HG03039 (cell line): ENCODE measurements around the gene CNGA2.

Experiments used
- ATAC-seq: cut with Tn5 transposase; IDR thresholded peaks from one replicate; pipeline ENCODE4 v1.9.1; 2021; ENCODE audit warnings: mild to moderate bottlenecking, moderate library complexity; ENCODE audit not compliant: unreplicated experiment

Gene CNGA2

DNA sequence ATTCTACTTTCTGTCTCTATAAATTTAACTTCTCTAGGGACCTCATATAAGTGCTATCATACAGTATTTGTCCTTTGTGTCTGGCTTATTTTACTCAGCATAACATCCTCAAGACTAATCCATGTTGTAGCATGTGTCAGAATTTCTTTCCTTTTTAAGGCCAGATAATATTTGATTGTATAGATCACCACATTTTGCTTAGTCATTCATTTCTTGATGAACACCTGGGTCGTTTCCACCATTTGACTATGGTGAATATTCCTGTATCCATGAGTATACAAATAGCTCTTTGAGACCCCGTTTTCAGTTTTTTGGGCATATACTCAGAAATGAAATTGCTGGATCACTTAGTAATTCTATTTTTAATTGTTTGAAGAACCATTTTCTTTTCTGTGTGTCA lies 12.0 kb downstream of the CNGA2 start:
- ATAC-seq, result no peak

DNA sequence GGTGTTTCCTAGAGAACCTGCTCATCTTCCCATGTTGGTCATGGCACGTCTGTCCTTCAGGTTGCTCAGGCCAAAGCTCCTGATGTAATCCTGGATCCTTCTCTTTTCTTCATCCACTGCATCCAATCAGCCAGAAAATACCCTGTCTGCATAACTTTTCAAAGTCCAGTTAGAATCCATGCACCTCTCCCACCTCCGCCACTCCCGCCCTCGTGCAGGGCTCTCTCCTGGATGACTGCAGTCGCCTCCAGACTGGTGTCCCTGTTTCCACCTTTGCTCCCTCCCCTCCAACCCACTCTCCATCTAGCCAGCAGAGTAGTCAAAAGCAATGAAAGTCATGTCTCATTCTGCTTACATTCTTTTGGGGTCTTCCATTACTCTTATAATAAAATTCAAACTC lies 16.0 kb downstream of the CNGA2 start:
- ATAC-seq, result no peak

DNA sequence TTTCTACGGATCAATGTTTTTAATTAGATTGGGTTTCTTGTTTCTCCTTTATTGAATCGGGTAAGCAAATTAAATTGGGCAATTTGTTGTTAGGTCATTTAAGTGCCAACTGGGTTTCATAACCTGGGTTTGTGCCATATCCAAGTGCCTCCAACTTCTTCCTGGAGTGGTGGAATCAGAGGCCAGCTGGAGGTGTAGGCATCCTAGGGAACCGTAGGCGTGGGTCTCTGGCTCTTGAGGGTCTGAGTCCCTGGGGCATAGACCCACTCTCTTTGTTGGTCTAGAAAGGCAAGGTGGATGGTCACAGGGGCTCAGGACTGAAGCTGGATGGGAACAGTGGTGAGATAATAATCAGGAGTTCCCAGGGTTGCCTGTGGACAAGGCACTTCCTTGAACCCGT lies 18.3 kb downstream of the CNGA2 start:
- ATAC-seq, result no peak

DNA sequence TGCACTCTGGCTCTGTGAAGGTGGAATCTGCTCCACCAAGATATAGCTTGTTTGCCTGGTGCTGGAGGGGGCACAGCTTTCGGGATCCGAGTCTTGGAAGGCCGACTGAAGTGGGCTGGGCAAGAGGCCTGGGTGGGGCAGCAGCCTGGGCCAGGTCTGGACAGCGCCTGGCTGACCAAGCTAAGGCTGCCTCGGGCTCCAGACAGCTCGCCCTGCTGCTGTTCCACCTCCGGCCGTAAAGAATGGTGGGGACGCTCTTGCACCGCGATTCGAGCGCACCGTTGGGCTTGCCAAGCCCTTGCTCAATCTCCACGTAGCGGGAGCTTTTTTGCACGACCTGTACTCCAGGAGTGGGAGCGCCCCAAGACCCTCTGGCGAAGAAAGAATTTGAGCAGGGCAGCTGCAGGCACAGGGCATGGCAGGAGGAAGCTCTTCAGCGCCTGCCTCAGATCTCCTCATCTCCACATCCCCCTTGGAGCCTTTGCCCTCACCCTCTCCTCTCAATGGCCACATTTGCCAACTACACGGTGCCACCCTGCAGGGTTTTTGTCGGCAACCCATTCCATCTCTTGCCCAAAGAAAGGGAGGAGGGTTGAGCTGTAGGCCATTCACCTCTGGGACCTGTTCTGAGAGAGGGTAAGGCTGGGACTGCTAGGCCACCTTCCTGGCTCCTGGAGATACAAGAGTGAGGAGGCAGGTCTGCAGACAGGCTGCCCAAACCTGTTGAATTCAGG lies 18.9 kb downstream of the CNGA2 start:
- peak; percentile 71 for ATAC-seq

DNA sequence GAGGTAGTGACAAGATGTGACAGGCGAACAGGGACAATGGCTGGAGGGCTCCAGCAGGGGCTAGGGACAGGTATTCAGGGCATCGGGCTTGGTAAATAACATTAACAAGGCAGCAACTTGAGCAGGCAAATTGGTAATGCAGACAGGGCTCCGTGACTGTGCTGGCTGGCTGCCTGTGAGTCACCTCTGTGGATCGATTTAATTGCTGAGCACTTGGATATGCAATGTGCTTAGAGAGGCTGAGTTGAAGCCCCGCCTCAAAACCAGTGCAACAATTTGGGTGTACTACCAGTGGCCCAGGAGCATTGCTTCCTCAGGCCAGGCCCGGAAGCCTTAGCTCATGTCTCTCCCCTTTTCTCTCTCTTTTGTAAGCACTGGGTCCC lies 19.5 kb downstream of the CNGA2 start:
- no peak for ATAC-seq

DNA sequence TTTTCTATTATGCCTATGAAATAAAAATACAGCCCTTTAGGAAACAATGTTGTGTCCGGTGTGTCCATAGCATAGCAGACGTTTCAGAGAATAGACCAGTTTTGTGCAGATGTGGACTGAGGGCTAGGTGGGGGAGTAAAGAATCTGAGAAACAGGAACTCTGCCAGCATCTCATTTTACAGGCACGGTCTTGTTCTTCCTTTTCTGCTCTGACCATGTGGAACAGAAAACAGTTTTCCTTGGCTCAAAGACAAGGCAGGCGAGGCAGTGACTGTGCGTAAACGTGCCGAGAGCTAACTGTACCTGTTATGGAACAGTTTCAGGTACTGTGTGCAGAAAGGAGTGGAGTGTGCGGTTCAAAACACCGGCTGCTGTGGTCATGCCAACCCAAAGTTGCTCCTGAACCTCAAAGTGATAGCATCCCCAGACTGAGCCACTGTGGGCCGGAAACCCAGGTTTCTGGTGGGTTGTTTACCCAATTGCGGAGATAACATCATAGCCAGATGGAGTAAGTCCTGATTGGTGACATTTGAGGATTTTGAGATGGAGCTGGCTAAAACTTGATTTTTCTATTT lies 20.2 kb downstream of the CNGA2 start:
- ATAC-seq, result no peak

DNA sequence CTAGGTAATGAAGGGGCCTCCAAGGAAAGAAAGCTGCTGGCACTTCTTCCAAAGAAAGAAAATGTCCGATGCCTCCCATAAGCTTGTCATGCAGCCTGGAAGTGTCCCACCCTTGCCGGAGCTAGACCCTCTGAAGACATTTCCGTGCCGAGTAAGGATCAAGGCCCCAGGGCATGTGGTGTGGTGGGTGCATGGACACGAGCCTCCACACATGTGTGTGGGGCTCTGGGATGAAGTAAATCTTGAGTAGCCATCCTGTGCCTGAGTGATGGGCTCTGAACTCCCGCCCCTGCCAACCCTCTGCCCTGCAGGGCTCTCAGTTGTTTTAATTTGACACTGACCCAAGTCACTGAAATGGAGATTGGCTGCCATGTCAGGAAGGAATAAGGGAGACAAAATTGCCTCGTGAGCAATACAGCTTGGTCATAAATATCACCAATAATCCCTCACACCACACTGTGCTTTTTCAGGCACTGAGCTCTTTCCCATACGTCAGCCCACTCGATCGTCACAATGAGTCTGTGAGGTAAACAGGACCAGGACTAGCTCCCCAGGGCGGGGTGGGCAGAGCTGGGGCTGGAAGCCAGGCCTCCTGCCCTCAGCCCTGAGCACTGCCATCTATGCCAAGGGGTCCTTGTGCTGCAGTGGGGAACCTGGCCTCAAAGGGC lies 24.6 kb downstream of the CNGA2 start:
- no peak for ATAC-seq

DNA sequence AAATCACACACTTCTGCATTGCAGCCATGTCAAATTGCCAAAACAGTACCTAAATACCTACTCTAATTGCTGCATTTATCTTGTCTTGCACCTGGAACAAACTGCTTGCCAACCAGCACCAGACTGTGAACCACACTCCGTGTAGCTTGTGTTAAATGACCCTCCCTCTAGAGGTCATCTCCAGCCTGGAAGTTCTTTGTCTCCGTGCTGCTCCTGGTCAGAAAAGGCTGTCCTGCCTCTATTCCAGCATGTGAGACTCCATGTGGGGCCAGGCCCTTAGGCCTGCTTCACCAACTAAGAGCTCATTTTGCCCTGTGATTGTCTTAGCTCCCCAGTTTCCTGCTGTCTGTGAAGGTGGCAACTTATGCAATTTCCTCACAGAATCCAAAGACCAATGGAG lies 28.3 kb downstream of the CNGA2 start:
- no peak for ATAC-seq

DNA sequence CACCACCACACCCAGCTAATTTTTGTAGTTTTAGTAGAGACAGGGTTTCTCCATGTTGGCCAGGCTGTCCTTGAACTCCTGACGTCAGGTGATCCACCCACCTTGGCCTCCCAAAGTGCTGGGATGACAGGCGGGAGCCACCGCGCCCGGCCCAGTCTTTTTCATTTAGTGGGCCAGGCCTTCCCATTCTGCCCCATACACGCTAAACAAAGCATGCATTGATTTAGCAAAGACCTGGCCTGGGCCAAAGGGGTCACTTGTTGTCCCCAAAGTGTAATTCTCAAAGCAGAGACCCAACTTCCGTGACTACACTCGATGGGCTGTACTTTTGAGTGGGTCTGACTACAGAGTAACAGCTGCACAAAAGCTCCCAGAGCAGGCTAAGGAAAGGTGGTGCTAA lies 29.2 kb downstream of the CNGA2 start:
- no peak for ATAC-seq

DNA sequence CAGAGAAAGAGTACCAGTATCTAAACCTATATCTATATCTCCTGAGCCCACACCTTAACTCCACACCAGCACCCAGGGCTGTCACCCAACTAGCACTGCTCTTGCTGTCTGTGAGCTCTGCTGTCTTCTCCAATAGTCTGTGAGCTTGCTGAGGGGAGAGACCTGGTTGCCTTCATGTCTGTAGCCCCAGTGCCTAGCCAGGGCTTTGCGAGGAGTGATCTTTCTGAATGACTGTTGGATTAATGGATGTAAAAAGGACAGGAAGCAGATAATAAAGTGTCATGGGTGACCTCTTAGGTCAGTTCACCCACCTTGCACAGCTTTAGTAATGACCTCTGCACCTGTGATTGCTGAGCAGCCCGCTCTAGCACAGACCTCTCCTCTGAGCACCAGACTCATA lies 30.5 kb downstream of the CNGA2 start:
- ATAC-seq, result no peak

DNA sequence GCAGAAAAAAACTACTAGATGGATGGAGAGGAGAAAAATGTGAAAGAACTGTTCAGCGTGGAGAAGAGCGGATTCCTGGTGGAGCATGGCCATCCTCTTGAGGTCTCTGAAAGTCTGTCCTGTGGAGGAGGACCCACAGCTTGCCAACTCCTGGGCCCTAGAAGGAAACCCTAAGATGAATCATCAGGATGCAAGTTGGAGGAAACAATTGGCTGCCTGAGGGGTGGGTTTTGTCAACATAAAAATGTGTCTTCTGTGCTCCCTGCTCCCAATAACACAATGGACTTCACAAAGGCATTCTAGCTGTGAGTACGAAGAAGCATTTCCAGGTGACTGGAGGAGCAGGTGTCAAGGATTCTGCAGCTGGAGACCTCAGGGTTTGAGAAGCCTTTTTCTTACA lies 37.2 kb downstream of the CNGA2 start:
- ATAC-seq, result no peak

DNA sequence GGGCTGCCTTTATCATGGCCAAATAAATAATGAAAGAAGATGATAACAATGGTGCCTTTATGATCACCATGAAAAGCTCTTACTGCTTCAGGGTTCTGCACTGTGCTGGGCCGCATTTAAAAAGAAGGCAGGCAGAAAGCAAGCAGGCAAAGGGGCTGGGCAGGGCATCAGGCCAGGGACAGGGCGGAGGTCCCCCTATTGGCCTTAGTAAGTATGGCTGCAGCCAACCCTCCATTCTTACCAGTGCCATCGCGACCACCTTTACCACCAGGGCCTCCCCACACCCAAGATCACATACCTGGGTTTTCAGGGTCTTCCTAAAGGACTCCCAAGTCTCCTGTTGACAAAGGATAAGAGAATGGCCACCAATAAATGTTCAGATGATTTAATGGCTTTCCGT lies 38.9 kb downstream of the CNGA2 start:
- ATAC-seq, result no peak

DNA sequence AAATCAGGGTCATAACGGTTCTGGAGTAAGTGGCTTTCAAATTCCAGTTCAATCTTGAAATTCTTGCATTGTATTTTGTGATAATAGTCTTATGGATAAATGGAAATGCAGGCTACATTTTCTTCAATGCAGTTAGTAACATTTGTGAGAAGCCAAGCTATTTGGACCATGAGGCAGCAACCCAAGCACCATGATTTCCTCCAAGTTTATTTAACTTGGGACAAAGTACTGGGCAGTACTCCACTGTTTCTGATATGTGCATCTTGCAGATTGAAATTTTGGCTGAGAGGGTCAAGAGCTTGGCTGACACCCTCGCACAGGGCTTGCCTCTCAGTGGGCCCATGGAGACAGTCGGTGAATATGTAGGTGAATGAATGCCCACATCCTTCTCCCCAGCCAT lies 39.9 kb downstream of the CNGA2 start:
- ATAC-seq, result no peak

DNA sequence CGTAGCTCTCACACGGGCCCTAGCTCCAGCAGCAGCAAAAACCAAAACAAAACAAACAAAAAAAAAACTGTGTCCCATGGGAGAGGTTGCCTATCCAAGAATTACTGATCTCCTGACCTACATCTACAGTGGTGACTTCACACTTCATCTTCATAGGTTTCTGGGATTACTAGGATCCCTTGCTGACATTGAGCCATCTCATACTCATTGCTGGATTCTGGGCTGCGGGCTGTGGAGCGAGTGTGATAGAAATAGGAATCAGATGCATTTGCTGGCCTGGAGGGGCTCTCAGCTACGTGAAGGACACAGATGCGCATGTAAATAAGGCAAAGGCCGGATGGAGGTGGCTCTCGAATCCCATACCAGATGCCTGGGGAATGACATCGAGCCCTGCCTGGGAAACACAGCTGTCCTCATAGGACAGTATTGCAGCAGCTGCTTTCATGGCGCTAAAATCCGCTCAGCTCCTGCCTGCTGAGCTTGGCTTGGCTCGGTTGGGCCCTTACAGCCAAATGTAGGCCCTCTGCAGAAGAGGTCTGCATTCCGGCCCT lies 41.7 kb downstream of the CNGA2 start:
- ATAC-seq, result no peak

DNA sequence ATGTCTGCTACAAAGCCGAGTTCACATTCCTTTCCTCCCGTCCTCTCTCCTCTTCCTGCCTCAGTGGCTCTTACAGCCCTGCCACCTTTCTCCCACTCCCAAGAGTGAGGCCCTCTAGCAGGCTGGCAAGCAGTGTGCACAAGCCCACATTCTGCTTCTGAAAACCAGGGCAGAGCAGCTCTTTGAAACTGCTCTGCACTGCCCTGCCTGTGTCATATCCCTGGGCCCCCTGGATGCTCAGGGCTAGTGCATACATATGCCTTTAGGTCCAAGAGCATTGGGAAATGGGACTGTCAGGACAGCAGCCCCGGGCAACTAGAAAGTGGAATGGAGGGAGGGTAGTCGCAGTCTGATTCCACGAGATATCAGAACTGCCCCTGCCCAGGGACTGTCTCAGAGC lies 42.4 kb downstream of the CNGA2 start:
- no peak for ATAC-seq

DNA sequence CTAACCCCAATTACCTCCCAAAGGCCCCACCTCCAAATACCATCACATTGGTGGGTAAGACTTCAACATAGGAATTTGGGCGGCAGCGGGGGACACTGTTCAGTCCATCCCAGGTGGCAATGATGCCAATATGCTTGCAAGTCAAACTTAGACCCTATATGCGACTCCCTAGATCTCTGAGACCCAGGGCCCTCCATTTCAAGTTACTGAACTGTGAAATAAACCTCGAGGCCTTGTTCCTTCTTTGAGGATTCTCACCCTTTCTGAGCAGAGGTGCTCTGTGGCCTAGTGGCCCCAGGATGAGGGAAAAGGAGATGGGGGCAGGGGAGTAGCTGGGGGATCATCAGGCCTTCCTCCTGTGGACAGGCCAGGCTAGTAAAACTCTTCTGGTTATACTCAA lies 44.7 kb downstream of the CNGA2 start:
- ATAC-seq, result no peak

DNA sequence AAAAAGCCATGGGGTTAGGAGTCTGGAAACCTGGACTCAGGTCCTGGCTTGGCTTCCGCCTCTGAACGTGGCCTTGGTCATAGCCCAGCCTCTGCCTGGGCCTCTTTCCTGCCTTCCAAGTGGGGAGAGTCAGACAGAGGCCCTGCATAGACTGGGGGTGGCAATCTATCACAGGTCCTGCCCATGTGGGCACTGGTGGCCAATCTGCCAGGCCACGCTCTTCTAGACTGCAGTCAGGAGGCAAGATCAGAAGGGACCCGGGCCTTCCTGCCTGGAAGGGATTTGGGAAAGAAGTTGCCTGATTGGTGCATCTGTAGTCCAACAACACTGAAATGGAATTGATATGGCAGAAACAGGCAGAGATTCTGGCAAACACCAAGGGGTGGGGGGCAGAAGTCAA lies 46.1 kb downstream of the CNGA2 start:
- no peak for ATAC-seq

DNA sequence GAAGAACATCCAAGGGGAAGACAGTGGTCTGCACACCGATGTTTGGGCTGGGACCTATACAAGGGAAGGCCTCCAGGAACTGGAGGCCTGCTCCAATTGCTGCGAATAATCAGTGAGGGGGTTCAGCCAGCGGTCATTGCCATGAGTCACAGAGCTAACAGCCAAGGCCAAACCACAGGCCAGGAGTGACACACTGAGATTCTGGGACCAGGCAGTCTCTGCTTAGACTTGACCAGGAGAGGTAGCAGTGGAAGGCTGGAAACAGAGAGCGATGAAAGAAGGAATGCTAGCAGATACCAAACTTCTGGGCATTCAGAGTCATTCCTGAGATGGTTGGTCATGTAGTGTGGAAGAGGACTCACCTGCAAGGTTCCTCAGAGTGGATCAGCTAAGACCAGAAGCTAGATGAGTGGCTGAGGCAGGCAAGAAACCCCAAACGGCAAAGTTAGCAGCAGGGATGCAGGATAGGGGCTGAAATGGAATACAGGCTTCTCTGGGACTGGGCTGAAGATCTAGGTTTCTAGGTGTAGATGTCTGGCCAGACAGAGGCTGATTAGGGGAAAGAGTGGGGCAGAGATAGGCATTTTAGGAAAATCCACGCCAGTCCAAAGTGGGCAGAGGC lies 54.7 kb downstream of the CNGA2 start:
- no peak for ATAC-seq

DNA sequence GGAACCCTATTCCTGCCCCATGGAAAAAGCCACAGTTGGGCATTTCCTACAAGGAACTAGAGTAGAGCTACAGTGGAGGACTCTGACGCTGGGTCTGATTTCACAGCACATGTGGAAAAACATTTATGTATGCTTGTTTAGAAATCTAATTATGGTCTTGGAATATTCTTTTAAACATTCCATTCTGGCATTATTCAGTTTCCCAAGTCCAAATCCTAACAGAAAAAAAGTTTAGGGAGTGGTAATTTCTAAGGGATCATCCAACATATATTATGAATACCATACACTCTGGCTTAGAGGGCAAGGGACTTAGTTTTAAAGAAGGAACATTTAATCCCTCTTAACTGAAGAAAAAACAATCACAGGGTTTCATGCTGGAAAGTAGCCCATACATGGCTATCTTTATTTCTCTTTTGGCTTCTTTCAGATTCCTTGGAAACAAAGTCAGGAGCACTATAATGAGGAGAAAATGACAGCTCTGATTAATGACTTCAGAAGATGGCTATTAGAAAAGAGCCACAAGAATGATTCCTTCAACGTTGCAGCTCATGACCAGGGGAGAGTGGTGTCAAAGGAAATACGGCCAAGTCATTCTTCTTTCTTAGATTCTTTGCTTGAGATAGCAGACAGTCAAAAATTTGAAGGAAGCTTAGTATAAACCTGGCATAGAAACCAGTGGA lies 56.1 kb downstream of the CNGA2 start:
- no peak for ATAC-seq

DNA sequence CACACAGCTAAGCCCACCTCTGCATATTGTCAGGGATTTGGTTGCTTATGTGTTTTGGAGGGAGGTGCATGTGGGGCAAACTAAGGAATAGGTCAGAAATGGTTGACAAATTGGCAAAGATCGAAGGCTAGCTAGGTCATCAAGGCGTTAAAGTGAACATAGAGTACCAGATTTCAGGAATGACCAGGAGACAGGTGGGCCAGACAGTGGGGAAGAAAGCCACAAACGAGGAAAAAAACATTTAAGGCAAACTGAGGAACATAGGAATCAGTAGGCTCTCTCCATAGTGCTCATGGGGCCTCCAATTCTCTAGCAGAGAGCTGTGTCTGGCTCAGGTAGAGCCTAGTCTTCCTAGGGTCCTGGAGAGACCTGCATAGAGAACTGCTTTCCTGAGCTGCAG lies 57.4 kb downstream of the CNGA2 start:
- no peak for ATAC-seq

DNA sequence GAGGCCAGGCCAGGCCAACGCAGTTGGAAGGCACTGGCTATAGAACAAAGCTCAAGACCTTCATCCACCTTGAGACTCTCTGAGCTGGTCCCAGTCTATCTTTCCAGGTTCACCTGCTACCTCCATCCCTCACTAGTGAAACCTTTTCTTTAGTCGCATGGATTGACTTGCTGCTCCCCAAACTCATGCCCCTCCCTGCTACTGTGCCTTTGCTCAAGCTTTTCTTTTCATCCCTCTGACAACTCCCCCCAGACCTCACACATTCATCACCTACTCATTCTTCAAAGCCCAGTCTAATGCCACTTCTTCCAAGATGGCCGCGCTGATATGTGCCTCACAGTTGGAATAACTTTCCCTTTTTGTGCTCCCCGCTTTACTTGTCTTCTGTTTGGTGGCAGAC lies 58.0 kb downstream of the CNGA2 start:
- no peak for ATAC-seq
